ENCODE measurements around the gene CABS1.

The CABS1 gene
- 0 reads per million in 4 donors for total RNA-seq

- no peak for DNase-seq
These were observed at the start of gene CABS1 for GRCh38 chr4:70334681-70335080. CABS1 (plus strand) TSS chr4:70334981; CDS start chr4:70335040, 59 bp downstream.

- no peak for DNase-seq
These were observed 46.1 kb upstream of the CABS1 start for GRCh38 chr4:70288651-70289050.

GRCh38 chr4:70291341-70291740, 43.4 kb upstream of the CABS1 start:
- no peak for DNase-seq

- no peak for DNase-seq
These were observed 37.2 kb upstream of the CABS1 start for GRCh38 chr4:70297576-70297975.

GRCh38 chr4:70298051-70298450, 36.7 kb upstream of the CABS1 start:
- no peak for DNase-seq

GRCh38 chr4:70299643-70300042, 35.1 kb upstream of the CABS1 start:
- DNase-seq, result no peak

GRCh38 chr4:70300215-70300614, 34.6 kb upstream of the CABS1 start:
- DNase-seq, result no peak

GRCh38 chr4:70303090-70303489, 31.7 kb upstream of the CABS1 start:
- no peak for DNase-seq

- DNase-seq, result no peak
These were observed 29.2 kb upstream of the CABS1 start for GRCh38 chr4:70305601-70306000.

- no peak for DNase-seq
These were observed 28.7 kb upstream of the CABS1 start for GRCh38 chr4:70306076-70306475.

GRCh38 chr4:70313736-70314135, 21.0 kb upstream of the CABS1 start:
- no peak for DNase-seq

GRCh38 chr4:70315928-70316327, 18.9 kb upstream of the CABS1 start:
- DNase-seq, result no peak

- no peak for DNase-seq
These were observed 8.7 kb upstream of the CABS1 start for GRCh38 chr4:70326052-70326451.

GRCh38 chr4:70336043-70336442, 1.3 kb downstream of the CABS1 start:
- DNase-seq, result no peak

GRCh38 chr4:70337886-70338420, 3.2 kb downstream of the CABS1 start:
- DNase-seq, result no peak

- DNase-seq, result no peak
These were observed 21.4 kb downstream of the CABS1 start for GRCh38 chr4:70356185-70356584.

- DNase-seq, result no peak
These were observed 24.4 kb downstream of the CABS1 start for GRCh38 chr4:70359115-70359661.

GRCh38 chr4:70360460-70360859, 25.7 kb downstream of the CABS1 start, which contains the start of gene SMR3A:
SMR3A (plus strand) TSS chr4:70360760; CDS start chr4:70362116, 1,356 bp downstream.
- no peak for DNase-seq

GRCh38 chr4:70364002-70364401, 29.2 kb downstream of the CABS1 start:
- DNase-seq, result no peak

GRCh38 chr4:70365479-70365878, 30.7 kb downstream of the CABS1 start:
- DNase-seq, result no peak

GRCh38 chr4:70367813-70368212, 33.0 kb downstream of the CABS1 start:
- no peak for DNase-seq

GRCh38 chr4:70371987-70372386, 37.2 kb downstream of the CABS1 start:
- no peak for DNase-seq

GRCh38 chr4:70372760-70373159, 38.0 kb downstream of the CABS1 start:
- DNase-seq, result no peak

- DNase-seq, result no peak
These were observed 45.8 kb downstream of the CABS1 start for GRCh38 chr4:70380578-70380977.

- no peak for DNase-seq
These were observed 48.0 kb downstream of the CABS1 start, which contains the start of gene SMR3B for GRCh38 chr4:70382691-70383181. SMR3B (plus strand) TSS chr4:70383131; CDS start chr4:70384511, 1,380 bp downstream.
